Panc1 (cell line): ENCODE results near the gene INAVA. TPM values are rescaled to one million over a fixed set of nuclear protein-coding genes. Genes with fewer than 3 reads are reported as not detected.
A peak's percentile ranks its signal among the peaks of the same experiment; 100 is the strongest.

ENCODE experiments used
- ATAC-seq: fragments of 200-7000 bp; cut with Tn5 transposase; 2 replicates; pipeline ENCODE4 v1.9.1; 2020; ENCODE audit warnings: mild to moderate bottlenecking, moderate library complexity
- BruUV-seq: library from RNA; stranded (reverse); fragments of 400-500 nt; replicated peaks from 2 replicates; lab custom pipeline; 2021; lab: Mats Ljungman, UMichigan
- CTCF ChIA-PET: fragments of 300-600 bp; sonication (Branson Sonifier 250); formaldehyde crosslinking; loops from one replicate; lab custom pipeline; 2022; ENCODE audit warnings: antibody characterized with exemption; lab: Charles Lee
- POLR2A ChIA-PET: fragments of 300-600 bp; sonication (Branson Sonifier 250); formaldehyde crosslinking; loops from one replicate; lab custom pipeline; 2022; ENCODE audit warnings: antibody characterized with exemption; lab: Charles Lee
- DNase-seq: peaks from one replicate; pipeline ENCODE4 v3.0.0-alpha.2; 2010; ENCODE audit warnings: low read depth, low spot score
- H3K27ac ChIP-seq: 2 replicates; pipeline ENCODE4 v1.5.1; 2011; ENCODE audit warnings: mild to moderate bottlenecking, low read length, inconsistent platforms
- H3K27me3 ChIP-seq: fragments of 200-500 bp; sonication (Bioruptor generic); 2 replicates; pipeline ENCODE4 v1.6.0; 2014; ENCODE audit warnings: low read length, inconsistent platforms; ENCODE audit not compliant: control insufficient read depth, insufficient read depth
- H3K36me3 ChIP-seq: fragments of 200-500 bp; sonication (Bioruptor generic); 2 replicates; pipeline ENCODE4 v1.5.1; 2014; ENCODE audit warnings: inconsistent platforms, mild to moderate bottlenecking, low read length, moderate library complexity; ENCODE audit not compliant: control insufficient read depth, insufficient read depth
- H3K4me1 ChIP-seq: 2 replicates; pipeline ENCODE4 v1.5.1; 2011; ENCODE audit warnings: inconsistent platforms, mild to moderate bottlenecking, low read length, moderate library complexity; ENCODE audit not compliant: control insufficient read depth, insufficient read depth
- H3K4me3 ChIP-seq, 2 experiments: 2 replicates each; pipeline ENCODE4 v1.5.1; 2011 to 2012; ENCODE audit warnings: low read depth in 2 of 2, low read length in 2 of 2, mild to moderate bottlenecking in 2 of 2, inconsistent platforms in 1 of 2, moderate library complexity in 1 of 2
- H3K9me3 ChIP-seq: fragments of 200-500 bp; sonication (Bioruptor generic); 2 replicates; pipeline ENCODE4 v1.5.1; 2014; ENCODE audit warnings: low read depth, mild to moderate bottlenecking, inconsistent platforms, low read length, moderate library complexity; ENCODE audit not compliant: control insufficient read depth, insufficient read depth
- CTCF ChIP-seq: fragments of 450-650 bp; IDR thresholded peaks from 2 replicates; pipeline ENCODE4 v1.5.1; 2017; ENCODE audit warnings: mild to moderate bottlenecking
- POLR2AphosphoS5 ChIP-seq: IDR thresholded peaks from 2 replicates; pipeline ENCODE4 v1.6.1; 2012; ENCODE audit warnings: mild to moderate bottlenecking, low read depth, low read length, moderate library complexity
- REST ChIP-seq, 2 experiments: IDR thresholded peaks; 2 replicates each; pipeline ENCODE4 v1.6.1; 2011 to 2012; ENCODE audit warnings: low read depth in 2 of 2, control low read depth in 1 of 2, low read length in 1 of 2, mild to moderate bottlenecking in 1 of 2, moderate library complexity in 1 of 2; ENCODE audit not compliant: insufficient read depth in 1 of 2
- SIN3A ChIP-seq: IDR thresholded peaks from 2 replicates; pipeline ENCODE4 v1.6.1; 2012; ENCODE audit warnings: low read depth, mild to moderate bottlenecking, low read length, moderate library complexity, borderline replicate concordance; ENCODE audit not compliant: insufficient read depth
- TCF7L2 ChIP-seq: IDR thresholded peaks from 2 replicates; pipeline ENCODE4 v1.6.1; 2011; ENCODE audit warnings: mild to moderate bottlenecking, low read depth, low read length, inconsistent platforms
- in situ Hi-C: cut with HindIII; loops from 2 replicates; pipeline ENCODE4 v1.10.0; 2016; ENCODE audit warnings: low sequenced_read_pairs, low pct_unique_long_range_greater_than_20kb
- intact Hi-C: fragments of 100-400 bp; cut with micrococcal nuclease; formaldehyde crosslinking; loops from one replicate; pipeline ENCODE4 v1.10.0; 2022; ENCODE audit not compliant: unreplicated experiment
- total RNA-seq: library from RNA; stranded (reverse); gene quantifications from one replicate; pipeline ENCODE4 v1.2.1, GENCODE V29; 2021; ENCODE audit not compliant: unreplicated experiment

Gene INAVA
- total RNA-seq, 1 experiment from 2014 or later, result 3.6 TPM

GRCh38 chr1:200892546-200892945 is 2.2 kb upstream of the INAVA start:
- no peaks in the 10 kb centered on the region for H3K27me3 ChIP-seq
- ATAC-seq, result no peak
- BruUV-seq, result no TSS peak
- no peaks in the 10 kb centered on the region for H3K36me3 ChIP-seq
- in situ Hi-C loops (no loop called here), intact Hi-C loops (no loop called here)
- peaks cover 24% of the 10 kb centered on the region for H3K4me1 ChIP-seq
- no peak overlapping the region for H3K27ac ChIP-seq
- POLR2A ChIA-PET, result no interaction called here
- no peak for DNase-seq
- CTCF ChIA-PET, result no interaction called here
- H3K4me3 ChIP-seq, result no peak overlapping the region
- H3K9me3 ChIP-seq, result no peaks in the 10 kb centered on the region
- TF ChIP-seq REST (IDR thresholded peaks at IDR 0.05; ENCODE audit: insufficient read depth in 1 of 2, low read depth in 2 of 2, low read length in 1 of 2) (no peak), SIN3A (no peak), POLR2AphosphoS5 (no peak), CTCF (no peak), TCF7L2 (no peak)

GRCh38 chr1:200892958-200893357 is 1.7 kb upstream of the INAVA start:
- POLR2A ChIA-PET, result no interaction called here
- H3K36me3 ChIP-seq, result no peaks in the 10 kb centered on the region
- no peak overlapping the region for H3K27ac ChIP-seq
- DNase-seq (no peak), ATAC-seq (no peak)
- TF ChIP-seq CTCF (no peak), POLR2AphosphoS5 (no peak), REST (IDR thresholded peaks at IDR 0.05; ENCODE audit: insufficient read depth in 1 of 2, low read depth in 2 of 2, low read length in 1 of 2) (no peak), SIN3A (no peak), TCF7L2 (no peak)
- in situ Hi-C loops (no loop called here), intact Hi-C loops (no loop called here)
- CTCF ChIA-PET, result no interaction called here
- H3K4me1 ChIP-seq, result peaks cover 24% of the 10 kb centered on the region
- H3K4me3 ChIP-seq, result no peak overlapping the region
- H3K9me3 ChIP-seq, result no peaks in the 10 kb centered on the region
- H3K27me3 ChIP-seq, result no peaks in the 10 kb centered on the region
- TSS peak; percentile 64 for BruUV-seq
